SK-N-MC (cell line): ENCODE data around the gene SMTNL2.

Experiments used
- EZH2 ChIP-seq: fragments of 200-600 bp; sonication (generic); IDR thresholded peaks from one replicate; pipeline ENCODE4 v1.6.1; 2017; ENCODE audit warnings: antibody characterized with exemption
- FOXP2 ChIP-seq: optimal IDR thresholded peaks from 2 replicates; pipeline ENCODE3; 2011; ENCODE audit warnings: mild to moderate bottlenecking, moderate library complexity; ENCODE audit not compliant: insufficient read depth; ENCODE audit errors: extremely low read length, control extremely low read depth
- POLR2AphosphoS5 ChIP-seq: IDR thresholded peaks from 2 replicates; pipeline ENCODE4 v1.6.1; 2012; ENCODE audit warnings: mild to moderate bottlenecking, low read depth, low read length, borderline replicate concordance

DNA sequence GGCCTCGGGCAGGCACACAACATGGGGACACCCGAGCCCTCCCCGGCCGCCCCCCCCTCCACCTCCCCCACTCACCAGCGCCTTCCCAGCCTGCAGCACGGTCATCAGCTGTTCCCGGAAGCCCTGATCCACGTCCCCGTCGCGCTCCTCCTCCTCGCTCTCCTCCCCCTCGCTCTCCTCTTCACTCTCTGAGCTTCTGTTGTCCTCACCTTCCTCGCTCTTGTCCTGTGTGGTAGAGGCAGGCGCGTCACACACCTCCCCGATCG is 39.4 kb upstream of the SMTNL2 start:
- TF ChIP-seq POLR2AphosphoS5, result no peak
- no peak for TF ChIP-seq EZH2
- TF ChIP-seq FOXP2, result no peak
